GM21529 (cell line): ENCODE measurements around the gene SLC41A3.
"Not testable (repeated sequence)": the region's sequence is repeated elsewhere in the genome, so short reads cannot be mapped to it uniquely, and the experiment has no call there.

Experiments used
- ATAC-seq: cut with Tn5 transposase; IDR thresholded peaks from one replicate; pipeline ENCODE4 v1.9.1; 2021; ENCODE audit not compliant: unreplicated experiment

Gene SLC41A3

GRCh38 chr3:126084768-126085180, 850 bp upstream of the SLC41A3 start:
- no peak for ATAC-seq

- peak; percentile 49 for ATAC-seq
Observed at GRCh38 chr3:126083511-126083912, 412 bp downstream of the SLC41A3 start.

GRCh38 chr3:126083138-126083445, 832 bp downstream of the SLC41A3 start:
- no peak for ATAC-seq

GRCh38 chr3:126082362-126083137, 1.4 kb downstream of the SLC41A3 start:
- ATAC-seq = no peak

- no peak for ATAC-seq
Observed at GRCh38 chr3:126081618-126082361, 2.1 kb downstream of the SLC41A3 start.

GRCh38 chr3:126080970-126081369, 3.0 kb downstream of the SLC41A3 start:
- no peak for ATAC-seq

- ATAC-seq = no peak
Observed at GRCh38 chr3:126078866-126079265, 5.1 kb downstream of the SLC41A3 start.

GRCh38 chr3:126077754-126078153, 6.2 kb downstream of the SLC41A3 start:
- ATAC-seq = no peak

GRCh38 chr3:126076140-126076539, 7.8 kb downstream of the SLC41A3 start:
- no peak for ATAC-seq

GRCh38 chr3:126070146-126070545, 13.8 kb downstream of the SLC41A3 start:
- no peak for ATAC-seq

- no peak for ATAC-seq
Observed at GRCh38 chr3:126067959-126068358, 16.0 kb downstream of the SLC41A3 start.

- not testable (repeated sequence) for ATAC-seq
Observed at GRCh38 chr3:126066676-126067075, 17.2 kb downstream of the SLC41A3 start.

- ATAC-seq = no peak
Observed at GRCh38 chr3:126065876-126066275, 18.0 kb downstream of the SLC41A3 start.

GRCh38 chr3:126064627-126065258, 19.2 kb downstream of the SLC41A3 start:
- ATAC-seq = no peak

GRCh38 chr3:126063358-126063965, 20.5 kb downstream of the SLC41A3 start:
- no peak for ATAC-seq

GRCh38 chr3:126061301-126062032, 22.5 kb downstream of the SLC41A3 start:
- no peak for ATAC-seq

- ATAC-seq = no peak
Observed at GRCh38 chr3:126060613-126061145, 23.2 kb downstream of the SLC41A3 start.

- no peak for ATAC-seq
Observed at GRCh38 chr3:126058666-126059065, 25.3 kb downstream of the SLC41A3 start.

- ATAC-seq = no peak
Observed at GRCh38 chr3:126057936-126058335, 26.0 kb downstream of the SLC41A3 start.

- no peak for ATAC-seq
Observed at GRCh38 chr3:126057501-126057819, 26.5 kb downstream of the SLC41A3 start.
